SK-N-SH treated with all-trans-retinoic acid at 6 μM for 48 hours (cell line): ENCODE data around the gene CCDC24.

Experiments used
- ATAC-seq: fragments of 200-7000 bp; cut with Tn5 transposase; 3 replicates; pipeline ENCODE4 v1.9.1; 2020; ENCODE audit warnings: mild to moderate bottlenecking, moderate library complexity
- ARNTL ChIP-seq: fragments of 450-650 bp; formaldehyde crosslinking; IDR thresholded peaks from 2 replicates; pipeline ENCODE4 v1.5.0; 2020; ENCODE audit warnings: low read depth, mild to moderate bottlenecking, moderate library complexity, borderline replicate concordance
- BACH2 ChIP-seq: fragments of 250-450 bp; sonication (Bioruptor Pico); IDR thresholded peaks from 2 replicates; pipeline ENCODE4 v1.9.0; 2021; ENCODE audit warnings: mild to moderate bottlenecking, borderline replicate concordance
- CREB5 ChIP-seq: fragments of 250-450 bp; sonication (Bioruptor Pico); IDR thresholded peaks from 2 replicates; pipeline ENCODE4 v1.5.1; 2020; ENCODE audit warnings: low read depth, mild to moderate bottlenecking, moderate library complexity
- CSRNP3 ChIP-seq: fragments of 250-450 bp; sonication (Bioruptor Pico); IDR thresholded peaks from 2 replicates; pipeline ENCODE4 v1.5.1; 2021; ENCODE audit warnings: mild to moderate bottlenecking, moderate library complexity
- ESRRG ChIP-seq: fragments of 250-450 bp; sonication (Bioruptor Pico); IDR thresholded peaks from 2 replicates; pipeline ENCODE4 v1.6.1; 2021; ENCODE audit warnings: mild to moderate bottlenecking
- GLIS3 ChIP-seq: fragments of 250-450 bp; sonication (Bioruptor Pico); IDR thresholded peaks from 2 replicates; pipeline ENCODE4 v1.5.0; 2020; ENCODE audit warnings: mild to moderate bottlenecking, moderate library complexity
- OSR1 ChIP-seq: fragments of 250-450 bp; sonication (Bioruptor Pico); IDR thresholded peaks from 2 replicates; pipeline ENCODE4 v1.8.0; 2022; ENCODE audit warnings: moderate library complexity, mild to moderate bottlenecking, inconsistent platforms
- PATZ1 ChIP-seq: fragments of 250-450 bp; sonication (Bioruptor Pico); IDR thresholded peaks from 2 replicates; pipeline ENCODE4 v1.8.0; 2020; ENCODE audit warnings: mild to moderate bottlenecking, moderate library complexity, borderline replicate concordance
- POU6F1 ChIP-seq: fragments of 250-450 bp; sonication (Bioruptor Pico); IDR thresholded peaks from 2 replicates; pipeline ENCODE4 v1.8.0; 2021; ENCODE audit warnings: low read depth, mild to moderate bottlenecking, moderate library complexity, borderline replicate concordance
- RARB ChIP-seq: fragments of 250-450 bp; sonication (Bioruptor Pico); IDR thresholded peaks from 2 replicates; pipeline ENCODE4 v1.8.0; 2021; ENCODE audit warnings: mild to moderate bottlenecking, moderate library complexity
- SNAI2 ChIP-seq: fragments of 250-450 bp; sonication (Bioruptor Pico); IDR thresholded peaks from 2 replicates; pipeline ENCODE4 v1.5.0; 2020; ENCODE audit warnings: mild to moderate bottlenecking, moderate library complexity
- TCF4 ChIP-seq: fragments of 250-450 bp; sonication (Bioruptor Pico); IDR thresholded peaks from 2 replicates; pipeline ENCODE4 v1.8.0; 2021; ENCODE audit warnings: mild to moderate bottlenecking, moderate library complexity, borderline replicate concordance
- TOX ChIP-seq: fragments of 250-450 bp; sonication (Bioruptor Pico); IDR thresholded peaks from 2 replicates; pipeline ENCODE4 v1.8.0; 2021; ENCODE audit warnings: mild to moderate bottlenecking, moderate library complexity, borderline replicate concordance
- TSHZ2 ChIP-seq: fragments of 250-450 bp; sonication (Bioruptor Pico); IDR thresholded peaks from 2 replicates; pipeline ENCODE4 v1.5.0; 2020; ENCODE audit warnings: mild to moderate bottlenecking, moderate library complexity
- ZC3H10 ChIP-seq: fragments of 250-450 bp; sonication (Bioruptor Pico); IDR thresholded peaks from 2 replicates; pipeline ENCODE4 v1.5.1; 2021; ENCODE audit warnings: mild to moderate bottlenecking, moderate library complexity
- ZFP3 ChIP-seq: fragments of 250-450 bp; sonication (Bioruptor Pico); IDR thresholded peaks from 2 replicates; pipeline ENCODE4 v1.5.0; 2020; ENCODE audit warnings: mild to moderate bottlenecking, moderate library complexity
- ZNF565 ChIP-seq: fragments of 450-650 bp; formaldehyde crosslinking; conservative IDR thresholded peaks from 2 replicates; pipeline ENCODE4 v1.5.0; 2020; ENCODE audit warnings: low read depth, mild to moderate bottlenecking, moderate library complexity
- ZNF70 ChIP-seq: fragments of 450-650 bp; formaldehyde crosslinking; IDR thresholded peaks from 2 replicates; pipeline ENCODE4 v1.5.0; 2020; ENCODE audit warnings: mild to moderate bottlenecking, moderate library complexity
- ZNF8 ChIP-seq: fragments of 450-650 bp; formaldehyde crosslinking; IDR thresholded peaks from 2 replicates; pipeline ENCODE4 v1.5.0; 2020; ENCODE audit warnings: mild to moderate bottlenecking, moderate library complexity

Gene CCDC24

GRCh38 chr1:44033756-44034155 is 42.4 kb downstream of the CCDC24 start:
- no peak for ATAC-seq
- TF ChIP-seq ZC3H10 (CRISPR knock-in tag) (no peak), TOX (CRISPR knock-in tag) (no peak), GLIS3 (no peak), OSR1 (CRISPR knock-in tag) (no peak), BACH2 (CRISPR knock-in tag) (no peak), ARNTL (no peak), ZNF70 (CRISPR knock-in tag) (no peak)
- TF ChIP-seq, all 23 proteins: peak for 0

GRCh38 chr1:44034423-44034822 is 43.0 kb downstream of the CCDC24 start:
- ATAC-seq: no peak
- TF ChIP-seq TCF4 (CRISPR knock-in tag): no peak
- no peak for TF ChIP-seq TOX (CRISPR knock-in tag)
- no peak for TF ChIP-seq TSHZ2 (CRISPR knock-in tag)
- no peak for TF ChIP-seq BACH2 (CRISPR knock-in tag)
- TF ChIP-seq POU6F1 (CRISPR knock-in tag): no peak
- no peak for TF ChIP-seq CSRNP3
- no peak for TF ChIP-seq ZNF70 (CRISPR knock-in tag)
- TF ChIP-seq SNAI2: no peak
- no peak for TF ChIP-seq ESRRG (CRISPR knock-in tag)
- TF ChIP-seq PATZ1 (CRISPR knock-in tag): no peak
- TF ChIP-seq OSR1 (CRISPR knock-in tag): no peak

GRCh38 chr1:44034976-44035716 is 43.7 kb downstream of the CCDC24 start:
- ATAC-seq: no peak
- TF ChIP-seq GLIS3: no peak
- no peak for TF ChIP-seq ZNF8 (CRISPR knock-in tag)
- TF ChIP-seq ZNF70 (CRISPR knock-in tag): no peak
- TF ChIP-seq SNAI2: no peak
- TF ChIP-seq, all 23 proteins: peak for 0

- TF ChIP-seq ZFP3 (CRISPR knock-in tag): no peak
- TF ChIP-seq ESRRG (CRISPR knock-in tag): no peak
- TF ChIP-seq TCF4 (CRISPR knock-in tag): no peak
- TF ChIP-seq RARB (CRISPR knock-in tag): no peak
- TF ChIP-seq ZNF565 (CRISPR knock-in tag): no peak
- TF ChIP-seq POU6F1 (CRISPR knock-in tag): no peak
- TF ChIP-seq ZC3H10 (CRISPR knock-in tag): no peak
- no peak for TF ChIP-seq TOX (CRISPR knock-in tag)
- TF ChIP-seq SNAI2: no peak
- no peak for TF ChIP-seq BACH2 (CRISPR knock-in tag)
- no peak for TF ChIP-seq TSHZ2 (CRISPR knock-in tag)
- no peak for TF ChIP-seq CREB5 (CRISPR knock-in tag)
- peak; percentile 3; the same call in 1 of the 3 replicates for ATAC-seq
Observed at GRCh38 chr1:44035726-44036408, 44.5 kb downstream of the CCDC24 start.
